Large intestine (tissue), 3 donors: ENCODE measurements around the gene ZNF23. TPM values are rescaled to one million over a fixed set of nuclear protein-coding genes. Genes with fewer than 3 reads are reported as not detected.

Experiments used
- DNase-seq, 2 donors: peaks; one replicate each; pipeline versions ENCODE4 v3.0.0 to v3.0.0-alpha.2; 2013
- H3K27ac ChIP-seq: one replicate; pipeline ENCODE4 v1.5.1; 2013; ENCODE audit warnings: low read length
- H3K27me3 ChIP-seq: 2 replicates; pipeline ENCODE4 v1.6.1; 2013; ENCODE audit warnings: low read length; ENCODE audit not compliant: control insufficient read depth, insufficient read depth
- H3K36me3 ChIP-seq: 2 replicates; pipeline ENCODE4 v1.6.1; 2013; ENCODE audit warnings: low read length; ENCODE audit not compliant: control insufficient read depth, insufficient read depth
- H3K4me1 ChIP-seq: one replicate; pipeline ENCODE4 v1.6.1; 2013; ENCODE audit warnings: low read length; ENCODE audit not compliant: control insufficient read depth, insufficient read depth
- H3K4me3 ChIP-seq: one replicate; pipeline ENCODE4 v1.5.1; 2013; ENCODE audit warnings: low read length
- H3K9me3 ChIP-seq: one replicate; pipeline ENCODE4 v1.6.1; 2013; ENCODE audit warnings: mild to moderate bottlenecking, low read depth, low read length, moderate library complexity; ENCODE audit not compliant: control insufficient read depth
- WGBS: methylation state at CpG from one replicate; pipeline ENCODE4 v1.1.5; 2013; ENCODE audit warnings: low lambda C conversion rate; ENCODE audit not compliant: insufficient coverage; 5-methylcytosine and 5-hydroxymethylcytosine counted together
- polyA plus RNA-seq: library from polyadenylated mRNA; unstranded; fragments of 120-200 nt; gene quantifications from one replicate; pipeline ENCODE4 v1.2.1, GENCODE V29; 2013

Gene ZNF23
- polyA plus RNA-seq, 1 donor = 11.6 TPM

DNA sequence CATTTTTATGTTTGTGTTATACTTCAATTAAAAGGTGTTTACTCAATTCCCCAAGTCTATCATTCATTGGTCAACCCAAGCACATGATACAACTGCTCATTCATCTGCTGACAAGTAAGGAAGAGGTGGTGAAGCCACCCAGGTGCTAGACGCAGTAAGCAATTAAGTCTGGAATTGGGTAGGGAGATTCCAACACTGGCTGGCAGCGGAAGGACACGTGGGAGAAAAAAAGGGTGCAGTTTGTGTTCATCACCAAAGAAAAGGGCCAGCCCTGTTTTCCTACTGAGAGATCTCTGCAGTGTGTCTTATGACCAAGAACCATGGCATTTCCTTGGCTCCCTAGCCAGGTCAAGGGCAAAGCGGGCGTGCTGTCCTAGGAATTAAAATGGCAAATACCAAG is 11.8 kb upstream of the ZNF23 start:
- DNase-seq = no peak
- no peaks in the 10 kb centered on the region for H3K4me1 ChIP-seq
- no peak overlapping the region for H3K27ac ChIP-seq
- WGBS = 100% methylated on average over 2 of the region's 5 CpGs
- peaks cover 37% of the 10 kb centered on the region for H3K36me3 ChIP-seq
- no peaks in the 10 kb centered on the region for H3K9me3 ChIP-seq
- H3K27me3 ChIP-seq = no peaks in the 10 kb centered on the region
- no peak overlapping the region for H3K4me3 ChIP-seq

DNA sequence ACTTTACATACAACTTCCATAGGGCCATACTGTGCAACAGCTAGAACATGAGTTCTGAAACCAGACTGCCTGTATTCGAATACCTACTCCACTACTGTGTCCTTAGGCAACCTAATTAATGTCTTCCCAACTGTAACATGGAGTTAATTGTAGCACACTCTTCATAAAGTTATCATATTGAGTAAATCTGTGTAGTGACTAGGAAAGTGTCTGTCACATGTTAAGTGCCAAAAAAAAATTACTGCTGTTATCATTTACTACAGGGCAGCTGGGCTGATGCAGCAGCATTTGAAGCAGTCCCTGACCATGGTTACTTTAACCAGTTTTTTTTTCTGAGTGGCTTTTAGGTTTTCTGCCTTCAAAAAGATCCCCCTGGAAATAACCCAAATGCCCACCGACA is 10.9 kb upstream of the ZNF23 start:
- WGBS = no CpG with 5 or more reads among the region's 2 CpGs
- peaks cover 30% of the 10 kb centered on the region for H3K36me3 ChIP-seq
- no peak overlapping the region for H3K4me3 ChIP-seq
- no peaks in the 10 kb centered on the region for H3K4me1 ChIP-seq
- H3K27ac ChIP-seq = no peak overlapping the region
- H3K27me3 ChIP-seq = no peaks in the 10 kb centered on the region
- H3K9me3 ChIP-seq = no peaks in the 10 kb centered on the region
- DNase-seq = no peak

DNA sequence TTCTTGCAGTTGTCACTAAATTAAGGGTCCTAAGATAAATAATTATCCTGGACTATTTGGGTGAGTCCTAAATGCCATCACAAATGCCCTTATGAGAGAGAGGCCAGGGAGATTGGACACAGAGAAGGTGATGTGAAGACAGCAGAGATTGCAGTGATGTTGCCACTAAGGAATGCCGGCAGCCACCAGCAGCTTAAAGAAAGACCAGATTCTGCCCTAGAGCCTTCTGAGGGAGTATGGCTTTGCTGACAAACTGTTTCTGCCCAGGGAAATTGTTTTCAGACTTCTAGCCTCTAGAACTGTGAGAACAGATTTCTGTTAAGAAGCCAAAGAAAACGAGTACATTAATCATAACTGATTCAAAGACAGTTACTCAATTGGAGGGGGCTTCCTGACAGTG is 10.0 kb upstream of the ZNF23 start:
- no CpG with 5 or more reads among the region's 2 CpGs for WGBS

DNA sequence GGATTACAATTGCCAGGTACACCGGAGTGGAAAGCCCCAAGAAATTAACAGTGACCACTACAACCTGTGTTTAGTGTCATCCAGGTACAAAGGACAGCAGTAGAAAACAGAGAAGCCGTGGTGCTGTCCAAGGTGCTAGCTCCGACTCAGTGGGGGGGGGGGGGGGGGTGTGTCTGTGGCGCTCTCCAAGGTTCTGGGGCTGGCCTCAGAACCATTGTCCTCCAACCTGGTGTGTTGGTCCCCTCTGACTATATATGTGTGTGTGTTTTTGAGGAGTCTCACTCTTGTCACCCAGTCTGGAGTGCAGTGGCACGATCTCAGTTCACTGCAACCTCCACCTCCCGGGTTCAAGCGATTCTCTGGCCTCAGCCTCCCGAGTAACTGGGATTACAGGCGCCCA is 5.8 kb upstream of the ZNF23 start:
- peak; percentile 14 to 29 for DNase-seq
- no CpG with 5 or more reads among the region's 9 CpGs for WGBS
- Histone ChIP-seq H3K4me3 (no peak overlapping the region), H3K36me3 (no peaks in the 10 kb centered on the region), H3K9me3 (no peaks in the 10 kb centered on the region), H3K4me1 (no peaks in the 10 kb centered on the region), H3K27me3 (no peaks in the 10 kb centered on the region), H3K27ac (no peak overlapping the region)

More for the DNA sequence above, 10.0 kb upstream of the ZNF23 start:
- H3K36me3 ChIP-seq = peaks cover 21% of the 10 kb centered on the region
- H3K4me3 ChIP-seq = no peak overlapping the region
- no peaks in the 10 kb centered on the region for H3K9me3 ChIP-seq
- H3K27ac ChIP-seq = no peak overlapping the region
- no peaks in the 10 kb centered on the region for H3K27me3 ChIP-seq
- DNase-seq = no peak
- H3K4me1 ChIP-seq = no peaks in the 10 kb centered on the region

DNA sequence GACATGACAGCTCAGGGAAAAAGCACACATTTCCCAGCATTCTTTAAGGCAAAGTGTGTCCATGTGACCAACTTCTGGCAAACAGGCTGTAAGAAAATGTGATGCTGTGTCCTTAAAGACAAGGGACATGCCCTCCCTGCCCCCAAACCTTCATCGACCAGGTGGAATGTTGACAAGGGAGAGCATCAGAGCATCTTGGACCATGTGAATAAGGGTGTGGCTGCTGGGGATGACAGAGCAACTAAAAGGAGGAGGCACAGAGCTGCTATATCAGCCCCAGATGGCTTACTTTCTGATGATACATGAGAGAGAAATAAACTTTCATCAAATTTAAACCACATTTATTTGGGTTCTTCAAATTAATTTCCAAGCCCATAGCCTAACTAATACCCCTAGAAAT is 2.2 kb upstream of the ZNF23 start:
- WGBS = no CpG with 5 or more reads among the region's 1 CpG
- Histone ChIP-seq H3K27me3 (no peaks in the 10 kb centered on the region), H3K9me3 (no peaks in the 10 kb centered on the region), H3K4me1 (no peaks in the 10 kb centered on the region), H3K4me3 (no peak overlapping the region), H3K27ac (no peak overlapping the region), H3K36me3 (no peaks in the 10 kb centered on the region)
- no peak for DNase-seq

DNA sequence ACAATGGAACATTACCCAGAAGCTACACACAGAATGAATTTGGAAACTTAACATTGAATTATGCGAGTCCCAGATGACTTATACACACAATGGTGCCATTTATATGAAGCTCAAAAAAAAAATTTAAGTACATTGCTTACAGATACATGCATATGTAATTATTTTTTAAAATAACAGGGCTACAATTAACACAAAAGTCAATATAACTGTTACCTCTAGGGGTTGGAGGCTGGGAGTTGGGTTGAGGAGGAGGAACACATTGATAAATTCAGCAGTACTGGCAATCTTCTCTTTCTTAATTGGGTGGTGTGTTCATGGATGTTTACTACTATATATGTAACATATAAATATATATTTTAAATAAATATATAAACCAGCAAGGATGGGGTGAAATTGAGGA is 1.1 kb downstream of the ZNF23 start:
- H3K36me3 ChIP-seq = peaks cover 8% of the 10 kb centered on the region
- H3K4me1 ChIP-seq = no peaks in the 10 kb centered on the region
- no CpG with 5 or more reads among the region's 1 CpG for WGBS
- no peaks in the 10 kb centered on the region for H3K27me3 ChIP-seq
- no peaks in the 10 kb centered on the region for H3K9me3 ChIP-seq
- no peak overlapping the region for H3K4me3 ChIP-seq
- H3K27ac ChIP-seq = no peak overlapping the region
- no peak for DNase-seq

DNA sequence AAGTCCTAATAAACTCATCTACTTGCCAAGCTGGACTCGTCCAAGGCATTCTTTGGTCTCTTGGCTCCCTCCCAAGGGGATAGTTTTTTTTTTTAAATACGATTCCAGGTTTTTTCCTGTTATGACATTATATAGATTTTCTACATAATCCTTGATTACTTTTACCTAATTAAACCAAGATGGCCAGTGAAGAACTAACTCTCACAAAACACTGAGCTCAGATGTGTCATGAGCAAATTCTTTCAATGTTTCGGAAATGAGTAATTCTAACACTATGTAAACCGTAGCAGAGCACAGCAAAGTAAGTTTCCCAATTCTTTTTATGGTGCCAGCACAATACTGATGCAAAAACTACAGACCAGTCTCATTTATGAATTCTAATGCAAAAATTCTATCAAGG is 1.8 kb downstream of the ZNF23 start:
- no peaks in the 10 kb centered on the region for H3K27me3 ChIP-seq
- no peak overlapping the region for H3K4me3 ChIP-seq
- no peaks in the 10 kb centered on the region for H3K4me1 ChIP-seq
- H3K36me3 ChIP-seq = peaks cover 15% of the 10 kb centered on the region
- DNase-seq = no peak
- H3K9me3 ChIP-seq = no peaks in the 10 kb centered on the region
- WGBS = 83% methylated on average over 2 of the region's 4 CpGs
- no peak overlapping the region for H3K27ac ChIP-seq

DNA sequence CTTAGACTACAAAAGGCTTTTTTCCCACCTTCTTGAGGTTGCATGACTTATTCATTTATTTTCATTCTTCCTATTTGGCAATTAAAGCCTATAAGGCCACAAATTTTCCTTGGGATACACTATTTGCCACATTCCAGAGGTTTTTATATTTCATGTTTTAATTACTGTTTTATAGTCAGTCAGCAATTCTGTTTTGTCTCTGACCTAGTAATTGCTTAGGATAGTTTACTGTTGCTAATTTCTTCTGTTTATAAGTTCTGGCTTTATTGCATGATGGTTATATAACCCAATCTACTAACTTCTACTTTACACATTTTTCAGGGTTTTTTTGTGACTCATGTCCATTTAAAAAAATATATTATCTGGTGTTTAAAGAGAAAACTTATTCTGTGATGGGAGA is 2.5 kb downstream of the ZNF23 start:
- peaks cover 2% of the 10 kb centered on the region for H3K9me3 ChIP-seq
- H3K36me3 ChIP-seq = peaks cover 20% of the 10 kb centered on the region
- DNase-seq = no peak
- H3K27ac ChIP-seq = no peak overlapping the region
- H3K4me1 ChIP-seq = no peaks in the 10 kb centered on the region
- no peak overlapping the region for H3K4me3 ChIP-seq
- H3K27me3 ChIP-seq = no peaks in the 10 kb centered on the region

DNA sequence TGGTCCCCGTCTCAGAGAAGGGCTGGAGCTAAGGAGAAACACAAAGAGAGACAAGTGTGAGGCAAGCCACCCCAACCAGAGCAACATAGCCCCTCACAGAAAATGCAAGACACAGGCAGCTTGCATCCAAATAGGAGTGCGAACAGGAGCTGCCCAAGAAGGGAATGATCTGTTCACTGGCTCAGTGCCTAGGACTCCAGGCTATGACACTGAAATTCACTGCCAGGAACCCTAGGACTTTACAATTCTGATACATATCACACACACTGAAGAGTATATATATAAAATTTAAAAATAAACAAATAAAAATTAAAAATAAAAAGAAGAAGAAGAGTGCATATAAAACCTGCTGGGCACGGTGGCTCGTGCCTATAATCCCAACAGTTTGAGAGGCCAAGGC is 5.2 kb downstream of the ZNF23 start:
- H3K27me3 ChIP-seq = no peaks in the 10 kb centered on the region
- DNase-seq = no peak
- no peaks in the 10 kb centered on the region for H3K4me1 ChIP-seq
- no peak overlapping the region for H3K27ac ChIP-seq
- WGBS = 100% methylated on average over 1 of the region's 4 CpGs
- peaks cover 9% of the 10 kb centered on the region for H3K9me3 ChIP-seq
- H3K4me3 ChIP-seq = no peak overlapping the region
- peaks cover 47% of the 10 kb centered on the region for H3K36me3 ChIP-seq

DNA sequence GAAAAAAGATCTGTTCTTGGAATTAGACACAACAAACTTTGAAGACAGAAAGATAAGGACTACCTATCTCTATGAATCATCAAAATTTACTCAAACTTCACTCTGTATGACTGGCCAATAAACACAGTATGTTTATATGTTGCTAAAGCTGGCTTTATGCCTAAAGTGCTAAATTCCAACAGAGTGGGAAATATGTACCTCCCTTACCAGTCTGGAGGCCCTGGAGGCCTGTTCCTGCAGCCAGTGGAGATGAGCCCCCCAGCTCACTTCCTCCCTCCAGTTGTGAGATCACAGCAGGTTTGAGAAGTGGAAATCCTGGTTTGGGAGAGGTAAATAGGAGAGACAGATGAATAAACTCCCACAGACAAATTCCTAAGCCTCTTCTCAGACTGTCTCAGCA is 9.0 kb downstream of the ZNF23 start:
- H3K36me3 ChIP-seq = peaks cover 75% of the 10 kb centered on the region

DNA sequence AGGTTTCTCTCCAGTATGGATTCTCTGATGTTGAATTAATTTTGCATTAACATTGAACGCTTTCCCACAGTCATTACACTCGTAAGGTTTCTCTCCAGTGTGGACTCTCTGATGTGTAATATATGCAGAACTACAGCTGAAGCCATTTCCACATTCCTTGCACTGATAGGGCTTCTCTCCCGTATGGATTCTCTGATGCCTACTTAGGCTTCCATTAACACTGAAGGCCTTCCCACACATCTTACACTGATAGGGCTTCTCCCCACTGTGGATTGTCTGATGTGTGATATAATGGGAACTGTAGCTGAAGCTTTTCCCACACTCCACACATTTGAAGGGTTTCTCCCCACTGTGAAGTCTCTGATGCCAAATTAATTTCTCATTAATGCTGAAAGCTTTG is 13.0 kb downstream of the ZNF23 start:
- H3K27me3 ChIP-seq = no peaks in the 10 kb centered on the region
- no peak for DNase-seq
- no peak overlapping the region for H3K4me3 ChIP-seq
- H3K36me3 ChIP-seq = peaks cover 50% of the 10 kb centered on the region
- H3K9me3 ChIP-seq = peaks cover 44% of the 10 kb centered on the region
- no peak overlapping the region for H3K27ac ChIP-seq
- H3K4me1 ChIP-seq = no peaks in the 10 kb centered on the region
- no CpG with 5 or more reads among the region's 3 CpGs for WGBS

More for the DNA sequence above, 9.0 kb downstream of the ZNF23 start:
- H3K4me1 ChIP-seq = no peaks in the 10 kb centered on the region
- peaks cover 33% of the 10 kb centered on the region for H3K9me3 ChIP-seq
- H3K27ac ChIP-seq = no peak overlapping the region
- H3K4me3 ChIP-seq = no peak overlapping the region
- DNase-seq = no peak
- H3K27me3 ChIP-seq = no peaks in the 10 kb centered on the region
